ENCODE measurements around the gene ANK2.

The ANK2 gene

DNA sequence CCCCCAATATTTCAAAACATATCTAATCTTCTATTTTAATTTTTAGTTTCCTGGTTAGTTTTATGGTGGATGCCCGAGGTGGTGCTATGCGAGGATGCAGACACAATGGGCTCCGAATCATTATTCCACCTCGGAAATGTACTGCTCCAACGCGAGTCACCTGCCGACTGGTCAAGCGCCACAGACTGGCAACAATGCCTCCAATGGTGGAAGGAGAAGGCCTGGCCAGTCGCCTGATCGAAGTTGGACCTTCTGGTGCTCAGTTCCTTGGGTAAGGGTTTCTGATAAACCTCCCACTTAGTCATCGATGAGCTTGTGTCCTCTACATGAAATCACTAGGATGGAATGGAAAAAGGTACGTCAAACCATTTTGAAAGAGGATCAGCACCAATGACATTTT, 280.7 kb downstream of the ANK2 start:
- peaks cover 8% of the 10 kb centered on the region for H3K36me3 ChIP-seq (ENCODE audit: control insufficient read depth, insufficient read depth, low read length)
- 91 to 94% methylated on average over 9 to 12 of the region's 12 CpGs for WGBS, 2 experiments (ENCODE audit: insufficient coverage in 2 of 2)

DNA sequence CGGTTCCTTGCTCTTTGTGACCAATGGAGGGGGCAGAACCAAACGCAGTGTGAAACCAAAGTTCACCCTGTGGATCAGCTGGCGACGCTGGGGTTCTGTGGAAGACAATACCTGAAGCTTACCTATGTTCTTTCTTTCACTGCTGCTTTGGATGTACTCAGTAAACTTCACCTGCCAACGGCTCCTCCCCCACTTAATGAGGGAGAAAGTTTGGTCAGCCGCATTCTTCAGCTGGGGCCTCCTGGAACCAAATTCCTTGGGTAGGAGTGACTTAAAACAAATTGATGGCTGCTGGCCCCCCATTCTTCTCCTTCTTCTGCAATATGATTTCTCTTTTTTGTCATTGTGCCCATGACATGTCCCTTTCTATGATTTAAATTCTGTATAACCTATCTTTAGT, 282.4 kb downstream of the ANK2 start:
- Histone ChIP-seq H3K4me1 (ENCODE audit: control insufficient read depth, insufficient read depth, low read length, poor library complexity, severe bottlenecking) (peaks cover 4% of the 10 kb centered on the region), H3K36me3 (ENCODE audit: control insufficient read depth, insufficient read depth, low read length) (peaks cover 16% of the 10 kb centered on the region)
- 82 to 90% methylated on average over 2 to 4 of the region's 6 CpGs for WGBS, 2 experiments (ENCODE audit: insufficient coverage in 2 of 2)

More for the DNA sequence above, 280.7 kb downstream of the ANK2 start:
- no peaks in the 10 kb centered on the region for H3K9me3 ChIP-seq (ENCODE audit: control insufficient read depth, low read length)
- H3K4me3 ChIP-seq (ENCODE audit: extremely low read depth, insufficient read depth, low read length, poor library complexity, severe bottlenecking) = no peak overlapping the region
- H3K27ac ChIP-seq (ENCODE audit: low read depth, low read length, severe bottlenecking) = no peak overlapping the region
- H3K4me1 ChIP-seq (ENCODE audit: control insufficient read depth, insufficient read depth, low read length, poor library complexity, severe bottlenecking) = peaks cover 4% of the 10 kb centered on the region

DNA sequence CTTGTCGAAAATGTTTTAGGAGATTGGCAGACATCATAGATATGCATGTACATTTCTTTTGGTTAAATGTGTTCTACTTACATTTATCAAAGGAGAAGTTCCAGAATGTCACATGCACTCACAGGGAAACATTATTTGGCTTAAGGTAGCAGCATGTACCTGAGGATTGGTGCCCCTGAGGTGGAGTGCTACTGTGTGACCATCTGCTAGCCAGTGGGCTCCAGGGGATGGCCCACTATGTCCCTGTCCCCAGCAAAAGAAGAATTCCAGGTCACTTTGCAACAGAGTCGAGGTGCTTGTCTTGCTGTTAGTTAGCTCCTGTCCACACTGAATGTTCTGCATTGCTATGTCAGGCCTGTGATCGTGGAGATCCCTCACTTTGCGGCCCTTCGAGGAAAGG, 283.2 kb downstream of the ANK2 start:
- Histone ChIP-seq H3K9me3 (ENCODE audit: control insufficient read depth, low read length) (no peaks in the 10 kb centered on the region), H3K4me3 (ENCODE audit: extremely low read depth, insufficient read depth, low read length, poor library complexity, severe bottlenecking) (no peak overlapping the region), H3K36me3 (ENCODE audit: control insufficient read depth, insufficient read depth, low read length) (peaks cover 16% of the 10 kb centered on the region), H3K4me1 (ENCODE audit: control insufficient read depth, insufficient read depth, low read length, poor library complexity, severe bottlenecking) (peaks cover 4% of the 10 kb centered on the region), H3K27ac (ENCODE audit: low read depth, low read length, severe bottlenecking) (no peak overlapping the region)
- 91% methylated on average over 4 of the region's 5 CpGs for WGBS, 2 experiments (ENCODE audit: insufficient coverage in 2 of 2)

More for the DNA sequence above, 282.4 kb downstream of the ANK2 start:
- Histone ChIP-seq H3K4me3 (ENCODE audit: extremely low read depth, insufficient read depth, low read length, poor library complexity, severe bottlenecking) (no peak overlapping the region), H3K9me3 (ENCODE audit: control insufficient read depth, low read length) (no peaks in the 10 kb centered on the region), H3K27ac (ENCODE audit: low read depth, low read length, severe bottlenecking) (no peak overlapping the region)

DNA sequence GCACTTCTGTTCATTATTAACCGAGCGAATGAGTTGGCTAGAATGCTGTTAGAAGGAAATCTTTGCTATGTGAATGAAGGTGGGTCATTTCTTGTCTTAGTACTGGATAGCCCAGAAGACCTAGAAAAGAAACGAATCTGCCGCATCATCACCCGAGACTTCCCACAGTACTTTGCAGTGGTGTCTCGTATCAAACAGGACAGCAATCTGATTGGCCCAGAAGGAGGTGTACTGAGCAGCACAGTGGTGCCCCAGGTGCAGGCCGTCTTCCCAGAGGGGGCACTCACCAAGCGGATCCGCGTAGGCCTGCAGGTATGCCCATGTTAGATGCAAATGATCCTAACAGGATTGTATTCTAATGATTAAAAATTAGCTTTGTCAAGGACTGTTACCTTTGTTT, 286.3 kb downstream of the ANK2 start:
- Histone ChIP-seq H3K9me3 (ENCODE audit: control insufficient read depth, low read length) (no peaks in the 10 kb centered on the region), H3K36me3 (ENCODE audit: control insufficient read depth, insufficient read depth, low read length) (peaks cover 16% of the 10 kb centered on the region), H3K4me1 (ENCODE audit: control insufficient read depth, insufficient read depth, low read length, poor library complexity, severe bottlenecking) (peaks cover 4% of the 10 kb centered on the region), H3K4me3 (ENCODE audit: extremely low read depth, insufficient read depth, low read length, poor library complexity, severe bottlenecking) (no peak overlapping the region), H3K27ac (ENCODE audit: low read depth, low read length, severe bottlenecking) (no peak overlapping the region)
- WGBS, 2 experiments (ENCODE audit: insufficient coverage in 2 of 2) = 97 to 98% methylated on average over 7 of the region's 10 CpGs

DNA sequence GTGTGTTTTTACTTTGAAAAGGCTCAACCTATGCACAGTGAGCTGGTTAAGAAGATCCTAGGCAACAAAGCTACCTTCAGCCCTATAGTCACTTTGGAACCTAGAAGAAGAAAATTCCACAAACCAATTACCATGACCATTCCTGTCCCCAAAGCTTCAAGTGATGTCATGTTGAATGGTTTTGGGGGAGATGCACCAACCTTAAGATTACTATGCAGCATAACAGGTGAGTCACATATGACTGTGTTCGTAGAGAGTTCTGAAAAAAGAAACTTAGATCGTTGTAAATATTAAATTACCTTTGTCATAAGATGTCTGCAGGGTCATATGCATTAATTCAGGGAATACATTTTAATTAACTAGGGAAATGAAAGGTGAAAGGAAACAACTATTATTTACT, 287.1 kb downstream of the ANK2 start:
- H3K27ac ChIP-seq (ENCODE audit: low read depth, low read length, severe bottlenecking) = no peak overlapping the region
- H3K36me3 ChIP-seq (ENCODE audit: control insufficient read depth, insufficient read depth, low read length) = peaks cover 19% of the 10 kb centered on the region
- no CpG with 5 or more reads among the region's 2 CpGs for WGBS, 2 experiments (ENCODE audit: insufficient coverage in 2 of 2)
- H3K9me3 ChIP-seq (ENCODE audit: control insufficient read depth, low read length) = no peaks in the 10 kb centered on the region
- no peak overlapping the region for H3K4me3 ChIP-seq (ENCODE audit: extremely low read depth, insufficient read depth, low read length, poor library complexity, severe bottlenecking)
- peaks cover 4% of the 10 kb centered on the region for H3K4me1 ChIP-seq (ENCODE audit: control insufficient read depth, insufficient read depth, low read length, poor library complexity, severe bottlenecking)

DNA sequence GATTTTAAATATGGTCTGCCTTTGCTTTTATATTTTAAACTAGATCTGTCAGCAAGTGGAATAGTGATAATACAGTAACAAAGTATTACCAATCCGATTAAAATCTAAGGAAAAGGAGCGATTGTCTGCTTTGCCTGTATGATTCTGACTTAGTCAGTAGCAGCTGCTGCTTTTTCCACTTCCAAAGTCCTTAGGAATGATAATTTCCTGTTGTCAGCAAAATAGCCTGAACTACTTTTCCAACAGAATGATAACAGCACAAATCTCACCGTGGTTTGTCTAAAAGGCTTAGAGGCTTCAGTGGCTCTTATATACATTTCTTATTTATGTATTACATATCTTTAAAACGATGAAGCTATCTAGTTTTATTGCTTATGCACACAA, 290.0 kb downstream of the ANK2 start:
- H3K9me3 ChIP-seq (ENCODE audit: control insufficient read depth, low read length) = no peaks in the 10 kb centered on the region
- no peak overlapping the region for H3K4me3 ChIP-seq (ENCODE audit: extremely low read depth, insufficient read depth, low read length, poor library complexity, severe bottlenecking)
- H3K4me1 ChIP-seq (ENCODE audit: control insufficient read depth, insufficient read depth, low read length, poor library complexity, severe bottlenecking) = no peaks in the 10 kb centered on the region
- no peak overlapping the region for H3K27ac ChIP-seq (ENCODE audit: low read depth, low read length, severe bottlenecking)
- WGBS, 2 experiments (ENCODE audit: insufficient coverage in 2 of 2) = 100% methylated on average over 1 of the region's 4 CpGs
- peaks cover 18% of the 10 kb centered on the region for H3K36me3 ChIP-seq (ENCODE audit: control insufficient read depth, insufficient read depth, low read length)

DNA sequence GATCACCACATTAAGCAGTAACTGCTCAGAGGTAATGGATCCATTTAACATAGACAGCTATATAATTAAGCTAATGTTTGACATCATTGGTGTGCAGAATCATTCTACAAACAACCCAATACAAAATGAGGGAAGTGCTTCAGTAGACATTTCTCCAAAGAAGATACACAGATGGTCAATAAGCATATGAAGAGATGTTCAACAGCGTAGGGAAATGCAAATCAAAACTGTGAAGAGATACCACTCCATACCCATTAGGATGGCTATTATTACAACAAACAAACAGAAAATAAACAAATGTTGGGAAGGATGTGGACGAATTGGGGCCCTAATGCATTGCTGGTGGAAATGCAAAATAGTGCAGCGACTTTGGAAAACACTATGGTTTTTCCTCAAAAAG, 294.6 kb downstream of the ANK2 start:
- no peak overlapping the region for H3K27ac ChIP-seq (ENCODE audit: low read depth, low read length, severe bottlenecking)
- WGBS, 2 experiments (ENCODE audit: insufficient coverage in 2 of 2) = no CpG with 5 or more reads among the region's 3 CpGs
- no peaks in the 10 kb centered on the region for H3K9me3 ChIP-seq (ENCODE audit: control insufficient read depth, low read length)
- peaks cover 17% of the 10 kb centered on the region for H3K36me3 ChIP-seq (ENCODE audit: control insufficient read depth, insufficient read depth, low read length)
- H3K4me1 ChIP-seq (ENCODE audit: control insufficient read depth, insufficient read depth, low read length, poor library complexity, severe bottlenecking) = no peaks in the 10 kb centered on the region
- H3K4me3 ChIP-seq (ENCODE audit: extremely low read depth, insufficient read depth, low read length, poor library complexity, severe bottlenecking) = no peak overlapping the region

DNA sequence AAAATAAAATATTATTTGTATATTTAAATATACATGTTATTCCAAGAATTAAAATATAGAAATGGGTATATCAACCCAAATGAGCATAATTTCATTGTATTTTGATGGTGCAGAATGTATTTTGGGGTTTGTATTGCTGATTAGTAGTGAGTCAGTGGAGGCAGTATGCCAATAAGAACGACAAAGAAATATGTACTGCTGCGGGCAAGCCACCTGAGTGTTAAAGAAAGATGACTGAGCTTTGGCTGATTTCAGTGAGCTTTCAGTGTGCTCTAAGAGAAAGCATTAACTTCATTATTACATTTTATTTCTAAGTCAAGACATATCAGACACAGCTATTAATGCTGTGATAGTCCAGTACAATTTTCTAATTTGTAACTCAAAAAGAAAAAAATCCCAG, 297.8 kb downstream of the ANK2 start:
- Histone ChIP-seq H3K4me1 (ENCODE audit: control insufficient read depth, insufficient read depth, low read length, poor library complexity, severe bottlenecking) (no peaks in the 10 kb centered on the region), H3K36me3 (ENCODE audit: control insufficient read depth, insufficient read depth, low read length) (peaks cover 10% of the 10 kb centered on the region), H3K9me3 (ENCODE audit: control insufficient read depth, low read length) (no peaks in the 10 kb centered on the region), H3K4me3 (ENCODE audit: extremely low read depth, insufficient read depth, low read length, poor library complexity, severe bottlenecking) (no peak overlapping the region), H3K27ac (ENCODE audit: low read depth, low read length, severe bottlenecking) (no peak overlapping the region)
- 100% methylated on average over 1 of the region's 2 CpGs; no CpG with 5 or more reads in 1 of the 2 experiments for WGBS, 2 experiments (ENCODE audit: insufficient coverage in 2 of 2)

DNA sequence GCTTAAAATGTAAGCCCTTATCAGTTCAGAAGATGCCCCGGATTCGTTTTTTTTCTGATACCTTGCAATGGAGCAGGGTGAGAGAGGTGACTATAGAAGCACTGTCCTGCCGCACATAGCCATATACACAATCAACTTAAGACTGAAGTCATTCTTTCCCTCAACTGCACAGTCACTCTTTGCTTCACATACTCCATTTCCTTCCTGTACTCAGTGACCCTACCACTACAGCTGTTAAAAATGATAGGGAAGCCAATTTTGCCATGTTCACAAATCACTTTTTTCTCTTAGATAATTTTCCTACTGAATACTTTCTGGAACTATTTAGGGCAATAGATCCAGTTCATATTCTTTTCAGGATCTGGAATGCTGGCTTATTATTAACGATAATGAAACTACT, 300.0 kb downstream of the ANK2 start:
- Histone ChIP-seq H3K27ac (ENCODE audit: low read depth, low read length, severe bottlenecking) (no peak overlapping the region), H3K4me3 (ENCODE audit: extremely low read depth, insufficient read depth, low read length, poor library complexity, severe bottlenecking) (no peak overlapping the region), H3K4me1 (ENCODE audit: control insufficient read depth, insufficient read depth, low read length, poor library complexity, severe bottlenecking) (no peaks in the 10 kb centered on the region), H3K36me3 (ENCODE audit: control insufficient read depth, insufficient read depth, low read length) (peaks cover 16% of the 10 kb centered on the region), H3K9me3 (ENCODE audit: control insufficient read depth, low read length) (no peaks in the 10 kb centered on the region)
- WGBS, 2 experiments (ENCODE audit: insufficient coverage in 2 of 2) = 95 to 96% methylated on average over 4 of the region's 4 CpGs

DNA sequence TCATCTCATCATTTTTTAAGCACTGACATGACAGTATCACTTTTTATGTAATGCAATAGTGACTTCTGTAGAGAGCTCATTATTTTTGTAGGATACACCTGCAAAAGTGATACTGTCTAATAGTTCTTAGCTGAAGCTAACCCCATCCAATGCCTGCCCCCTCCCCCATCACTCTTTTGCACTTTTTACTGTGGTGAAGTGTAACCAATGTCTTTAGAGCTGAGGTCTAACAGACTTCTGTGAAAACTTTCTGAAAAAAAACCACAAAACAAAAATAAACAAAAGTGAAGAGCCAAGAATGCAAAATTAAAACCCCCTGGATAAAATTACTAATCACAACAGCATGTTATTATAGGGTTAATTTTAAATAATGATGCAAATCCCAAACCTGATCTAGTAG, 301.1 kb downstream of the ANK2 start:
- Histone ChIP-seq H3K9me3 (ENCODE audit: control insufficient read depth, low read length) (no peaks in the 10 kb centered on the region), H3K4me1 (ENCODE audit: control insufficient read depth, insufficient read depth, low read length, poor library complexity, severe bottlenecking) (peaks cover 2% of the 10 kb centered on the region), H3K27ac (ENCODE audit: low read depth, low read length, severe bottlenecking) (no peak overlapping the region), H3K4me3 (ENCODE audit: extremely low read depth, insufficient read depth, low read length, poor library complexity, severe bottlenecking) (no peak overlapping the region), H3K36me3 (ENCODE audit: control insufficient read depth, insufficient read depth, low read length) (peaks cover 17% of the 10 kb centered on the region)

DNA sequence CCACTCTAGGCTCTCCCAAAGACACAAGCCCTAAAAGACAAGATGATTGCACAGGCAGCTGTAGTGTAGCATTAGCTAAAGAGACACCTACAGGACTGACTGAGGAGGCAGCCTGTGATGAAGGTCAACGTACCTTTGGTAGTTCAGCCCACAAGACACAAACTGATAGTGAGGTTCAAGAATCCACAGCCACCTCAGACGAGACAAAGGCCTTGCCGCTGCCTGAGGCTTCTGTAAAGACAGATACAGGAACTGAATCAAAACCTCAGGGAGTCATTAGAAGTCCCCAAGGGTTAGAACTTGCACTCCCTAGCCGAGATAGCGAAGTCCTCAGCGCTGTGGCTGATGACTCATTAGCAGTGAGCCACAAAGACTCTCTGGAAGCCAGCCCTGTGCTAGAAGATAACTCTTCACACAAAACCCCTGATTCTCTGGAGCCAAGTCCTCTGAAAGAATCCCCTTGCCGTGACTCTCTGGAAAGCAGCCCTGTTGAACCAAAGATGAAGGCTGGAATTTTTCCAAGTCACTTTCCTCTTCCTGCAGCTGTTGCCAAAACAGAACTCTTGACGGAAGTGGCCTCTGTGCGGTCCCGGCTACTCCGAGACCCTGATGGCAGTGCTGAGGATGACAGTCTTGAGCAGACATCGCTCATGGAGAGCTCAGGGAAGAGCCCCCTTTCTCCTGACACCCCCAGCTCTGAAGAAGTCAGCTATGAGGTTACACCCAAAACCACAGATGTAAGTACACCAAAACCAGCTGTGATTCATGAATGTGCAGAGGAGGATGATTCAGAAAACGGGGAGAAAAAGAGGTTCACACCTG, 306.3 kb downstream of the ANK2 start:
- WGBS, 2 experiments (ENCODE audit: insufficient coverage in 2 of 2) = 88 to 94% methylated on average over 8 to 9 of the region's 13 CpGs
- H3K9me3 ChIP-seq (ENCODE audit: control insufficient read depth, low read length) = no peaks in the 10 kb centered on the region
- H3K36me3 ChIP-seq (ENCODE audit: control insufficient read depth, insufficient read depth, low read length) = peaks cover 13% of the 10 kb centered on the region
- peak overlapping the region; percentile 55 for H3K27ac ChIP-seq (ENCODE audit: low read depth, low read length, severe bottlenecking)
- peaks cover 8% of the 10 kb centered on the region for H3K4me1 ChIP-seq (ENCODE audit: control insufficient read depth, insufficient read depth, low read length, poor library complexity, severe bottlenecking)
- no peak overlapping the region for H3K4me3 ChIP-seq (ENCODE audit: extremely low read depth, insufficient read depth, low read length, poor library complexity, severe bottlenecking)

All from mesodermal cell (in vitro differentiated cells).